ENCODE data around the gene TNFSF8.

GRCh38 chr9:114905170-114905940 lies 25.0 kb downstream of the TNFSF8 start:
- no peak for TF ChIP-seq GABPA (IDR thresholded peaks at IDR 0.05; ENCODE audit: borderline replicate concordance, insufficient read depth, low read length)
- TF ChIP-seq POLR2AphosphoS5 (IDR thresholded peaks at IDR 0.05; ENCODE audit: low read depth, low read length), result no peak
- no peak for TF ChIP-seq RAD21 (IDR thresholded peaks at IDR 0.05 in 1 of 2, conservative IDR thresholded peaks at IDR 0.05 in 1 of 2; ENCODE audit: low read depth in 2 of 2, low read length in 2 of 2)
- no peak for TF ChIP-seq ASH2L (IDR thresholded peaks at IDR 0.05; ENCODE audit: low read length)
- no peak for TF ChIP-seq CTCF (IDR thresholded peaks at IDR 0.05; ENCODE audit: control extremely low read depth in 1 of 3, insufficient read depth in 1 of 3, low read depth in 1 of 3, low read length in 3 of 3)
- no peak for TF ChIP-seq RBBP5 (IDR thresholded peaks at IDR 0.05; ENCODE audit: borderline replicate concordance, low read depth, low read length)
- no peak for TF ChIP-seq TEAD4 (IDR thresholded peaks at IDR 0.05; ENCODE audit: low read depth, low read length)

All from H1 (cell line).